ENCODE measurements around the gene DNAJC5. TPM values are rescaled to one million over a fixed set of nuclear protein-coding genes. Genes with fewer than 3 reads are reported as not detected.

DNAJC5 gene
- total RNA-seq, 1 donor from 2014 or later, result 30.3 TPM

DNA sequence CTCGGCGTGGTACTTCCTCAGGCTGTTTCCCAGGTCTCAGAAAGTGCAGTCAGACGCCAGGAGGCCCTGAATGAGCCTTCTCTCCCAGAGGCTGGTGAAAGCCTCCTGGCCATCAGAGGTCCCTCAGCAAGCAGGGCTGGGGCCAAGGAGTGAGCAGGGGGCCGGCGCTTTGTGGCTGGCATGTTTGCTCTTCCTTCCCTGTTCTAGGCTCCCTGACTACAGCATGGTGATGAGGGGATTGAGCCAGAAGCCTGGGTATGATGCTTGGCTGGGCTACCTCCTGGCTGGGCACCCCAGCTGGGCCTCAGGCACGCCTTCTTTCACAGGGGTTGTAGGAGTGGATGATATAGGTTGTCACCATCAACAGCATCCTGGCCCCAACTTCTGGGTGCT is 11.7 kb upstream of the DNAJC5 start:
- peaks cover 24 to 31% (median 30%) of the 10 kb centered on the region in 3 donors for H3K4me1 ChIP-seq (ENCODE audit: control insufficient read depth in 3 of 3, insufficient read depth in 3 of 3, low read length in 3 of 3)
- peaks cover 26 to 47% (median 44%) of the 10 kb centered on the region in 3 donors for H3K36me3 ChIP-seq (ENCODE audit: control insufficient read depth in 3 of 3, insufficient read depth in 3 of 3, low read length in 3 of 3)
- no peak overlapping the region for H3K27ac ChIP-seq (ENCODE audit: low read depth, low read length)
- H3K4me3 ChIP-seq (ENCODE audit: low read length in 3 of 3), result no peak overlapping the region
- H3K27me3 ChIP-seq (ENCODE audit: control insufficient read depth in 3 of 3, insufficient read depth in 3 of 3, low read length in 3 of 3), result no peaks in the 10 kb centered on the region
- H3K9me3 ChIP-seq (ENCODE audit: control insufficient read depth in 3 of 3, low read length in 3 of 3), result no peaks in the 10 kb centered on the region
- no peak overlapping the region for H3K9ac ChIP-seq (ENCODE audit: low read depth in 1 of 3, low read length in 3 of 3)

DNA sequence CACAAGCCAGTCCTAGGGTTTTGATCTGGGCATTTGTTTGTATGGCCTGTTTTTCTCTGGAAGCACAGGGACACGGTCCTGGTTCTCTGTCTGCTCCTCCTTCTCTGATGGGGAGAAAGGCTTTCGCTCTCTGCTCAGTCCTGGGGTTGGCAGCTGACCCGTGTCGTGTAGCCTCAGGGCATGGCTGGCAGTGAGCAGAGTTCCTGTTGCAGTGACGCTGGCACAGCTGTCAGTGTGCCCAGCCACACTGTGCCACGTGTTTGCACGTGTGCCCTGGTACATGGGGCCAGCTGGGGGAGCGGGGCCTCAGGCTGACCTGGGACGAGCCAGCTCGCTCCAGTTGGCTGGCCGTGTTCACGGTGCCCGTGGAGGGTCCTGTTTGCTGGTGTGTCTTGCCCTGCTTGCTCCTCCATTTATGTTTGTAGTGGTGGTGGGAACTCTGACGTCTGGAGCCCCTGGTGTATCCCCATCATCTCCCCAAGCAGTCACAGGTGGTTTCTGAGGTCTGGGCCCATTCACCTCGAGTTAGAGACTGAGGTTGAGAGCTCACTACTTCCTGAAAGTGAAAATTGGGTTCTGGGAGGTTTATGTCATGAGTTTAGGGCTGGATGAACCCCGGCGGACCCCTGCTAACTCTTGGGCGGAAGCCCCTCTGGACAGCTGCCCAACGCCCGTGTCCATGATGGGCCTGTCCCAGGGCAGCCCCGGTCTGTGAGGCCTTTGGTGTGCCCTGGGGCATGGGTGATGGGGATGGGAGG is 10.2 kb upstream of the DNAJC5 start:
- peaks cover 15 to 20% (median 19%) of the 10 kb centered on the region in 3 donors for H3K4me1 ChIP-seq (ENCODE audit: control insufficient read depth in 3 of 3, insufficient read depth in 3 of 3, low read length in 3 of 3)
- H3K4me3 ChIP-seq (ENCODE audit: low read length in 3 of 3), result peak overlapping the region in 1 of 3 donors; percentile 52
- H3K36me3 ChIP-seq (ENCODE audit: control insufficient read depth in 3 of 3, insufficient read depth in 3 of 3, low read length in 3 of 3), result peaks cover 33 to 49% (median 45%) of the 10 kb centered on the region in 3 donors
- H3K27ac ChIP-seq (ENCODE audit: low read depth, low read length), result peak overlapping the region; percentile 54
- H3K27me3 ChIP-seq (ENCODE audit: control insufficient read depth in 3 of 3, insufficient read depth in 3 of 3, low read length in 3 of 3), result no peaks in the 10 kb centered on the region
- H3K9me3 ChIP-seq (ENCODE audit: control insufficient read depth in 3 of 3, low read length in 3 of 3), result no peaks in the 10 kb centered on the region
- H3K9ac ChIP-seq (ENCODE audit: low read depth in 1 of 3, low read length in 3 of 3), result peak overlapping the region in 2 of 3 donors; percentile 57 to 71

- Histone ChIP-seq H3K27ac (ENCODE audit: low read depth, low read length) (peak overlapping the region; percentile 54), H3K4me3 (ENCODE audit: low read length in 3 of 3) (no peak overlapping the region), H3K4me1 (ENCODE audit: control insufficient read depth in 3 of 3, insufficient read depth in 3 of 3, low read length in 3 of 3) (peaks cover 15 to 20% (median 19%) of the 10 kb centered on the region in 3 donors), H3K9me3 (ENCODE audit: control insufficient read depth in 3 of 3, low read length in 3 of 3) (no peaks in the 10 kb centered on the region), H3K27me3 (ENCODE audit: control insufficient read depth in 3 of 3, insufficient read depth in 3 of 3, low read length in 3 of 3) (no peaks in the 10 kb centered on the region), H3K36me3 (ENCODE audit: control insufficient read depth in 3 of 3, insufficient read depth in 3 of 3, low read length in 3 of 3) (peaks cover 41 to 57% (median 53%) of the 10 kb centered on the region in 3 donors), H3K9ac (ENCODE audit: low read depth in 1 of 3, low read length in 3 of 3) (no peak overlapping the region)
Observed at GRCh38 chr20:63885264-63886053, 9.5 kb upstream of the DNAJC5 start.

DNA sequence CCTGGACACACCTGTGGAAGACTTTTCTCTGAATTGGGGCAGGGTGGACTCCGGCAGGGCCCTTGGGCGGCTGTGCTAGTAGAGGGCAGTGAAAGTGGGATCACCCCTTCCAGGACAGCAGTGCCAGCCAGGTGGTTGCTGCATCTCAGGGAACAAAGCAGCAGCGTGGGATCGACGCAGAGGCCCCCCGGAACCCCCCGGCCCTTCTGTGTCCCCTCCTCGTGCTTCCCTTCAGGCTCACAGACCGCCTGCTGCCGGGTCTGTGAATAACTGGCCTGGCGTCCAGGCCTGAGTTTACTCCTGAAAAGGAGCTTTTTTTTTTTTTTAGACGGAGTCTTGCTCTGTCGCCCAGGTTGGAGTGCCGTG is 8.9 kb upstream of the DNAJC5 start:
- Histone ChIP-seq H3K36me3 (ENCODE audit: control insufficient read depth in 3 of 3, insufficient read depth in 3 of 3, low read length in 3 of 3) (peaks cover 46 to 62% (median 57%) of the 10 kb centered on the region in 3 donors), H3K4me3 (ENCODE audit: low read length in 3 of 3) (no peak overlapping the region), H3K9me3 (ENCODE audit: control insufficient read depth in 3 of 3, low read length in 3 of 3) (no peaks in the 10 kb centered on the region), H3K9ac (ENCODE audit: low read depth in 1 of 3, low read length in 3 of 3) (no peak overlapping the region), H3K27me3 (ENCODE audit: control insufficient read depth in 3 of 3, insufficient read depth in 3 of 3, low read length in 3 of 3) (no peaks in the 10 kb centered on the region), H3K4me1 (ENCODE audit: control insufficient read depth in 3 of 3, insufficient read depth in 3 of 3, low read length in 3 of 3) (peaks cover 15 to 20% (median 19%) of the 10 kb centered on the region in 3 donors), H3K27ac (ENCODE audit: low read depth, low read length) (no peak overlapping the region)

- Histone ChIP-seq H3K36me3 (ENCODE audit: control insufficient read depth in 3 of 3, insufficient read depth in 3 of 3, low read length in 3 of 3) (peaks cover 53 to 66% (median 63%) of the 10 kb centered on the region in 3 donors), H3K27me3 (ENCODE audit: control insufficient read depth in 3 of 3, insufficient read depth in 3 of 3, low read length in 3 of 3) (no peaks in the 10 kb centered on the region), H3K9me3 (ENCODE audit: control insufficient read depth in 3 of 3, low read length in 3 of 3) (no peaks in the 10 kb centered on the region), H3K9ac (ENCODE audit: low read depth in 1 of 3, low read length in 3 of 3) (no peak overlapping the region), H3K4me1 (ENCODE audit: control insufficient read depth in 3 of 3, insufficient read depth in 3 of 3, low read length in 3 of 3) (peaks cover 15 to 20% (median 19%) of the 10 kb centered on the region in 3 donors), H3K27ac (ENCODE audit: low read depth, low read length) (no peak overlapping the region), H3K4me3 (ENCODE audit: low read length in 3 of 3) (no peak overlapping the region)
Observed at GRCh38 chr20:63886921-63887320, 8.0 kb upstream of the DNAJC5 start.

DNA sequence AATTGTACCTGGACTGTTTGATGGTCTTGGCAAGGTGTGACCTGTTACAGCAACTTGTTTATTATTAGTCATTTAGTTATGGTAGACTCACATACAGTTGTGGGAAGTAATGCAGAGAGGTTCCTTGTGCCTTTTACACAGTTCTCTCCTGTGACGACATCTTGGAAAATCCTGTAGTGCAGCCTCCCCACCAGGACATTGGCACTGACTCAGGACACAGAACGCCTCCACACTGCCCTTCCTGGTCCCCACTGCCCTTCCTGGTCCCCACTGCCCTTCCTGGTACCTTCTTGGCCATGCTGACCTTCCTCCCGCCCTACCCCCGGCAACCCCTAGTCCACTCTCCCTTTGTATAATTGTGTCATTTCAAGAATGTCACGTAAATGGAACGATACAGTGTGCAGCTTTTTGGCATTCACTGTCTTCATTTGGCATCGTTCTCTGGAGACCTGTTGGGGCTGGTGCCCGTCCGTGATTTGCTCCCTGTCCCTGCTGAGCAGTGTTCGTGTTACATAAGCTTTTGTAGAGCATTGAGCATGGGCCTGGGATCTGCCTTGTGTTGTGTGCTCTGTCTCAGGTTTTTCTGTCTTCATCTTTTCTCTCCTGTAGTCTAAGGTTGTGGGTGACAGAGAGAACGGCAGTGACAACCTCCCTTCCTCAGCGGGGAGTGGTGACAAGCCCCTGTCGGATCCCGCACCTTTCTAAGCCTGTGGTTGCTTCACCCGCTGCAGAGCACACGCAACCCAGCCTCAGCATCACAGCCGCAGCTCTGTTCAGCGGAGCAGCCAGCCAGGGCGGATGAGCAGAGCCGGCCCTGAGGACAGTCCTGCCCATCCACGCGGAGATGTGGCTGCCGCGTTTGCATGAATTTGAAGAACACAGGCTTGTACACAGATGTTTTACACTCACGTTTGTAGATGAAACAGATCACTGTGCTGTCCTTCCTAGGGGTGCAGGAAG is 5.4 kb upstream of the DNAJC5 start:
- H3K9ac ChIP-seq (ENCODE audit: low read depth in 1 of 3, low read length in 3 of 3), result no peak overlapping the region
- H3K27me3 ChIP-seq (ENCODE audit: control insufficient read depth in 3 of 3, insufficient read depth in 3 of 3, low read length in 3 of 3), result no peaks in the 10 kb centered on the region
- peaks cover 7 to 17% (median 13%) of the 10 kb centered on the region in 3 donors for H3K4me1 ChIP-seq (ENCODE audit: control insufficient read depth in 3 of 3, insufficient read depth in 3 of 3, low read length in 3 of 3)
- H3K9me3 ChIP-seq (ENCODE audit: control insufficient read depth in 3 of 3, low read length in 3 of 3), result no peaks in the 10 kb centered on the region
- no peak overlapping the region for H3K27ac ChIP-seq (ENCODE audit: low read depth, low read length)
- H3K36me3 ChIP-seq (ENCODE audit: control insufficient read depth in 3 of 3, insufficient read depth in 3 of 3, low read length in 3 of 3), result peaks cover 41 to 50% (median 48%) of the 10 kb centered on the region in 3 donors
- no peak overlapping the region for H3K4me3 ChIP-seq (ENCODE audit: low read length in 3 of 3)

DNA sequence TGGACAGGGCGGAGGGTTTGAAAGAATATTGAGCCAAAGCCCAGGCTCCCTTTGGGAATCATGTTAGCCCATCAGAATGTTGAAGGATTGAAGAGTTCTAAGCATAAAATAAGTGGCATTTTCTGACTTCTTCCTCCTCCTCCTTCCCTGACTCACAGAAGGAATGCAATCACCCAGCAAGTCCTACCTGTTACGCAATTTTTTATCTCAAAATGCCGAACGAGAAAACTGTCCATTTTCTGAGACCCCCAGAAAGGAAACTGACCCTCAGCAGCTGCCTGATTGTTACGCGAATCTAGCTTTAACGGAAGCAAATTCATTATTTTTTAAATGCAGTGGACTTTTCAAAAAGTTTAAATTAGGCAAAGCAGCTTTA is 4.7 kb upstream of the DNAJC5 start:
- peaks cover under 1 to 12% (median 8%) of the 10 kb centered on the region in 3 donors for H3K4me1 ChIP-seq (ENCODE audit: control insufficient read depth in 3 of 3, insufficient read depth in 3 of 3, low read length in 3 of 3)
- no peak overlapping the region for H3K27ac ChIP-seq (ENCODE audit: low read depth, low read length)
- H3K27me3 ChIP-seq (ENCODE audit: control insufficient read depth in 3 of 3, insufficient read depth in 3 of 3, low read length in 3 of 3), result no peaks in the 10 kb centered on the region
- H3K9me3 ChIP-seq (ENCODE audit: control insufficient read depth in 3 of 3, low read length in 3 of 3), result no peaks in the 10 kb centered on the region
- H3K4me3 ChIP-seq (ENCODE audit: low read length in 3 of 3), result no peak overlapping the region
- no peak overlapping the region for H3K9ac ChIP-seq (ENCODE audit: low read depth in 1 of 3, low read length in 3 of 3)
- H3K36me3 ChIP-seq (ENCODE audit: control insufficient read depth in 3 of 3, insufficient read depth in 3 of 3, low read length in 3 of 3), result peaks cover 39 to 48% (median 44%) of the 10 kb centered on the region in 3 donors

DNA sequence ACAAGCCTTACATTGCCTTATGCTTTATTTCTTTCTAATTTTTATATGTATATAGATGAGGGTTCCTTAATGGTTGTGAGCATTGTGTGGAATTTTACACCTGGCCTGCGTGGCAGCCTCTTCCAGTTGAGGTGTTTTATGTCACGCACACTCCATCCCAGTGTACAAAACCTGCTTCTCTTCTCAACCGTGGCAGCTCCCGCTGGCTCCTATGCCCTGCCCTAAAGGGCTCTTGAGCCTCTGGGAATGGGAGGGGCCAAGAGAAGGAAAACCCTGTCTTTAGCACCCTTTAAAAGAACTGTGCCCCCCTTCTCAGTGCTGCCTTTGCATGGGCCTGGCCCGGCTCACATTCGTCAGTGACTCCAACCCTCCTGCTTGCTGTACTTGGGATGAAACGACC is 4.3 kb upstream of the DNAJC5 start:
- peaks cover 0 to 8% (median 8%) of the 10 kb centered on the region in 3 donors for H3K4me1 ChIP-seq (ENCODE audit: control insufficient read depth in 3 of 3, insufficient read depth in 3 of 3, low read length in 3 of 3)
- H3K27me3 ChIP-seq (ENCODE audit: control insufficient read depth in 3 of 3, insufficient read depth in 3 of 3, low read length in 3 of 3), result no peaks in the 10 kb centered on the region
- H3K27ac ChIP-seq (ENCODE audit: low read depth, low read length), result no peak overlapping the region
- no peak overlapping the region for H3K4me3 ChIP-seq (ENCODE audit: low read length in 3 of 3)
- peaks cover 35 to 43% (median 41%) of the 10 kb centered on the region in 3 donors for H3K36me3 ChIP-seq (ENCODE audit: control insufficient read depth in 3 of 3, insufficient read depth in 3 of 3, low read length in 3 of 3)
- H3K9ac ChIP-seq (ENCODE audit: low read depth in 1 of 3, low read length in 3 of 3), result no peak overlapping the region
- no peaks in the 10 kb centered on the region for H3K9me3 ChIP-seq (ENCODE audit: control insufficient read depth in 3 of 3, low read length in 3 of 3)
